ENCODE results near the gene MICAL2. TPM values are rescaled to one million over a fixed set of nuclear protein-coding genes. Genes with fewer than 3 reads are reported as not detected.
A peak's percentile ranks its signal among the peaks of the same experiment; 100 is the strongest.

MICAL2 gene
- polyA plus RNA-seq, 2 of the 4 experiments (the other 2 are of a cell fraction) = 39.8 to 42.1 TPM

GRCh38 chr11:12266132-12266531, 155.7 kb downstream of the MICAL2 start:
- ATAC-seq = no peak
- 86% methylated on average over 1 of the region's 1 CpG for WGBS (ENCODE audit: missing lambda C conversion rate)
- no peak for DNase-seq (ENCODE audit: low read depth in 1 of 2, low spot score in 1 of 2)
- ChIA-PET CTCF (interaction anchor here (0.6 to 1.9 kb wide), 4 partner anchors 15 to 368 kb away, joined by 3 to 8 read pairs (median 5); no protein-coding TSS in a partner anchor), POLR2A (no interaction called here)
- H3K9me3 ChIP-seq = no peaks in the 10 kb centered on the region
- no peak for FAIRE-seq
- no peak overlapping the region for H3K4me2 ChIP-seq
- peaks cover 6% of the 10 kb centered on the region; the same call in 2 of the 3 replicates for H3K4me1 ChIP-seq
- no peak overlapping the region for H3K4me3 ChIP-seq
- no peak overlapping the region for H3K27ac ChIP-seq
- TF ChIP-seq CHD4 (IDR thresholded peaks at IDR 0.05; ENCODE audit: borderline replicate concordance) (no peak), TP53 (CRISPR knock-in tag; IDR thresholded peaks at IDR 0.05) (no peak), RAD21 (conservative IDR thresholded peaks at IDR 0.05 in 1 of 2, IDR thresholded peaks at IDR 0.05 in 1 of 2) (no peak), USF2 (IDR thresholded peaks at IDR 0.05) (no peak), NFE2L2 (conservative IDR thresholded peaks at IDR 0.05; ENCODE audit: low read length) (no peak), ESRRA (IDR thresholded peaks at IDR 0.05; ENCODE audit: borderline replicate concordance, low read length) (no peak), POLR2A (IDR thresholded peaks at IDR 0.05; ENCODE audit: low read length) (no peak), RNF2 (IDR thresholded peaks at IDR 0.05; ENCODE audit: borderline replicate concordance, low read depth) (no peak), GATA3 (IDR thresholded peaks at IDR 0.05; ENCODE audit: borderline replicate concordance) (no peak), RARB (CRISPR knock-in tag; IDR thresholded peaks at IDR 0.05) (no peak), CEBPB (IDR thresholded peaks at IDR 0.05) (no peak), JUNB (IDR thresholded peaks at IDR 0.05) (no peak), EHF (CRISPR knock-in tag; IDR thresholded peaks at IDR 0.05) (no peak), KDM5A (IDR thresholded peaks at IDR 0.05) (no peak), HOXB13 (CRISPR knock-in tag; IDR thresholded peaks at IDR 0.05; ENCODE audit: low read depth) (no peak), CHD2 (IDR thresholded peaks at IDR 0.05; ENCODE audit: low read length, partially characterized antibody) (no peak), MAZ (IDR thresholded peaks at IDR 0.05; ENCODE audit: borderline replicate concordance, low read depth, low read length) (no peak), HOXB5 (CRISPR knock-in tag; IDR thresholded peaks at IDR 0.05) (no peak)
- TF ChIP-seq, protein P1, sequence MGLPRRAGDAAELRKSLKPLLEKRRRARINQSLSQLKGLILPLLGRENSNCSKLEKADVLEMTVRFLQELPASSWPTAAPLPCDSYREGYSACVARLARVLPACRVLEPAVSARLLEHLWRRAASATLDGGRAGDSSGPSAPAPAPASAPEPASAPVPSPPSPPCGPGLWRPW (IDR thresholded peaks at IDR 0.05) = no peak

DNA sequence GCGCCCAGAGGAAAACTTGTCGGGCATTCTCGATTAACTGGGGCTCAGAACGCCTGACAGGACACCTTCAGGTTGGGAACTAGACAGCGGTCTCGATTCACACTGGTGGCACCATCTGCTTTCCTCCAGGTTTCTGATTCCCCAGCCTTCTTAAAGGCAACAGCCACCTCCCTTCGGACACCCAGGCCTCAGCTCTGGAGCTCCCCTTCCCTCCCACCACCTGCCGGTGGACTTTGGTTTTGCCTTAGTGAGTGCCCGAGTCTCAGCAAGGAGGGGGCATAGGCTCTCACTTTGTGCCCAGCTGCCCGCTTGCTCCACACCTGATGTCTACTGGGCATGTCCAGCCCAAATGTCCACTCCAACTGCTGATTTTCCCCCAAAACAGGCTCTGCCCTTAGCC, 156.6 kb downstream of the MICAL2 start:
- H3K4me2 ChIP-seq = no peak overlapping the region
- ATAC-seq (no peak), FAIRE-seq (no peak), DNase-seq (ENCODE audit: low read depth in 1 of 2, low spot score in 1 of 2) (no peak)
- 93% methylated on average over 10 of the region's 10 CpGs for WGBS (ENCODE audit: missing lambda C conversion rate)
- H3K27ac ChIP-seq = no peak overlapping the region
- TF ChIP-seq, protein P2, sequence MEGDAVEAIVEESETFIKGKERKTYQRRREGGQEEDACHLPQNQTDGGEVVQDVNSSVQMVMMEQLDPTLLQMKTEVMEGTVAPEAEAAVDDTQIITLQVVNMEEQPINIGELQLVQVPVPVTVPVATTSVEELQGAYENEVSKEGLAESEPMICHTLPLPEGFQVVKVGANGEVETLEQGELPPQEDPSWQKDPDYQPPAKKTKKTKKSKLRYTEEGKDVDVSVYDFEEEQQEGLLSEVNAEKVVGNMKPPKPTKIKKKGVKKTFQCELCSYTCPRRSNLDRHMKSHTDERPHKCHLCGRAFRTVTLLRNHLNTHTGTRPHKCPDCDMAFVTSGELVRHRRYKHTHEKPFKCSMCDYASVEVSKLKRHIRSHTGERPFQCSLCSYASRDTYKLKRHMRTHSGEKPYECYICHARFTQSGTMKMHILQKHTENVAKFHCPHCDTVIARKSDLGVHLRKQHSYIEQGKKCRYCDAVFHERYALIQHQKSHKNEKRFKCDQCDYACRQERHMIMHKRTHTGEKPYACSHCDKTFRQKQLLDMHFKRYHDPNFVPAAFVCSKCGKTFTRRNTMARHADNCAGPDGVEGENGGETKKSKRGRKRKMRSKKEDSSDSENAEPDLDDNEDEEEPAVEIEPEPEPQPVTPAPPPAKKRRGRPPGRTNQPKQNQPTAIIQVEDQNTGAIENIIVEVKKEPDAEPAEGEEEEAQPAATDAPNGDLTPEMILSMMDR (IDR thresholded peaks at IDR 0.05) = no peak
- TF ChIP-seq HOXB5 (CRISPR knock-in tag; IDR thresholded peaks at IDR 0.05) = no peak
- TF ChIP-seq HEYL (CRISPR knock-in tag; IDR thresholded peaks at IDR 0.05) = no peak
- no peaks in the 10 kb centered on the region for H3K9me3 ChIP-seq
- ChIA-PET CTCF (interaction anchor here (0.6 to 1.9 kb wide), 4 partner anchors 15 to 369 kb away, joined by 3 to 8 read pairs (median 3); no protein-coding TSS in a partner anchor), POLR2A (no interaction called here)
- H3K4me3 ChIP-seq = no peak overlapping the region
- peaks cover 6% of the 10 kb centered on the region; the same call in 2 of the 3 replicates for H3K4me1 ChIP-seq

GRCh38 chr11:12267921-12268320, 157.5 kb downstream of the MICAL2 start:
- Histone ChIP-seq H3K4me3 (no peak overlapping the region), H3K27ac (peak overlapping the region in 1 of 2 experiments; percentile 20; a peak in 1 of 6 replicates), H3K4me2 (no peak overlapping the region), H3K4me1 (peaks cover 6% of the 10 kb centered on the region; the same call in 2 of the 3 replicates), H3K9me3 (no peaks in the 10 kb centered on the region)
- 73% methylated on average over 2 of the region's 2 CpGs for WGBS (ENCODE audit: missing lambda C conversion rate)
- POLR2A ChIA-PET = interaction anchor here (0.7 kb wide), 1 partner anchor 158 kb away, joined by 4 read pairs; no protein-coding TSS in a partner anchor
- ATAC-seq (no peak), DNase-seq (ENCODE audit: low read depth in 1 of 2, low spot score in 1 of 2) (no peak), FAIRE-seq (no peak)
- CTCF ChIA-PET = interaction anchor here (1.0 to 1.9 kb wide), 5 partner anchors 14 to 321 kb away, joined by 3 to 8 read pairs (median 3); no protein-coding TSS in a partner anchor
- TF ChIP-seq, protein P1 (IDR thresholded peaks at IDR 0.05) = no peak
- no peak for TF ChIP-seq CHD4 (IDR thresholded peaks at IDR 0.05; ENCODE audit: borderline replicate concordance)
- no peak for TF ChIP-seq TFCP2L1 (CRISPR knock-in tag; IDR thresholded peaks at IDR 0.05)
- no peak for TF ChIP-seq POLR2A (IDR thresholded peaks at IDR 0.05; ENCODE audit: low read length)
- no peak for TF ChIP-seq FOXS1 (CRISPR knock-in tag; IDR thresholded peaks at IDR 0.05)
- TF ChIP-seq ESRRA (IDR thresholded peaks at IDR 0.05; ENCODE audit: borderline replicate concordance, low read length) = no peak
- TF ChIP-seq EP300 (IDR thresholded peaks at IDR 0.05) = no peak
- TF ChIP-seq KDM5A (IDR thresholded peaks at IDR 0.05) = no peak
- TF ChIP-seq HOXB13 (CRISPR knock-in tag; IDR thresholded peaks at IDR 0.05; ENCODE audit: low read depth) = no peak
- no peak for TF ChIP-seq RNF2 (IDR thresholded peaks at IDR 0.05; ENCODE audit: borderline replicate concordance, low read depth)
- TF ChIP-seq FOSB (CRISPR knock-in tag; IDR thresholded peaks at IDR 0.05) = no peak
- no peak for TF ChIP-seq MAFK (IDR thresholded peaks at IDR 0.05; ENCODE audit: partially characterized antibody)
- TF ChIP-seq, protein P3, sequence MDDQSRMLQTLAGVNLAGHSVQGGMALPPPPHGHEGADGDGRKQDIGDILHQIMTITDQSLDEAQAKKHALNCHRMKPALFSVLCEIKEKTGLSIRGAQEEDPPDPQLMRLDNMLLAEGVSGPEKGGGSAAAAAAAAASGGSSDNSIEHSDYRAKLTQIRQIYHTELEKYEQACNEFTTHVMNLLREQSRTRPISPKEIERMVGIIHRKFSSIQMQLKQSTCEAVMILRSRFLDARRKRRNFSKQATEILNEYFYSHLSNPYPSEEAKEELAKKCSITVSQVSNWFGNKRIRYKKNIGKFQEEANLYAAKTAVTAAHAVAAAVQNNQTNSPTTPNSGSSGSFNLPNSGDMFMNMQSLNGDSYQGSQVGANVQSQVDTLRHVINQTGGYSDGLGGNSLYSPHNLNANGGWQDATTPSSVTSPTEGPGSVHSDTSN (IDR thresholded peaks at IDR 0.05) = no peak
- TF ChIP-seq TP53 (CRISPR knock-in tag; IDR thresholded peaks at IDR 0.05) = no peak
- no peak for TF ChIP-seq MYC (IDR thresholded peaks at IDR 0.05; ENCODE audit: borderline replicate concordance, low read length)
- TF ChIP-seq ELK1 (IDR thresholded peaks at IDR 0.05; ENCODE audit: low read depth, low read length) = no peak

Measured in A549 (cell line).